ENCODE data around the gene CBLB. TPM values are rescaled to one million over a fixed set of nuclear protein-coding genes. Genes with fewer than 3 reads are reported as not detected.

CBLB gene
- total RNA-seq, 2 experiments from 2014 or later, result 72.8 to 78.9 TPM

- CTCF ChIA-PET, result no interaction called here
- H3K36me3 Mint-ChIP-seq (ENCODE audit: low read depth), result peaks cover 29% of the 10 kb centered on the region
These were observed 113.5 kb downstream of the CBLB start for GRCh38 chr3:105755121-105755886.

DNA sequence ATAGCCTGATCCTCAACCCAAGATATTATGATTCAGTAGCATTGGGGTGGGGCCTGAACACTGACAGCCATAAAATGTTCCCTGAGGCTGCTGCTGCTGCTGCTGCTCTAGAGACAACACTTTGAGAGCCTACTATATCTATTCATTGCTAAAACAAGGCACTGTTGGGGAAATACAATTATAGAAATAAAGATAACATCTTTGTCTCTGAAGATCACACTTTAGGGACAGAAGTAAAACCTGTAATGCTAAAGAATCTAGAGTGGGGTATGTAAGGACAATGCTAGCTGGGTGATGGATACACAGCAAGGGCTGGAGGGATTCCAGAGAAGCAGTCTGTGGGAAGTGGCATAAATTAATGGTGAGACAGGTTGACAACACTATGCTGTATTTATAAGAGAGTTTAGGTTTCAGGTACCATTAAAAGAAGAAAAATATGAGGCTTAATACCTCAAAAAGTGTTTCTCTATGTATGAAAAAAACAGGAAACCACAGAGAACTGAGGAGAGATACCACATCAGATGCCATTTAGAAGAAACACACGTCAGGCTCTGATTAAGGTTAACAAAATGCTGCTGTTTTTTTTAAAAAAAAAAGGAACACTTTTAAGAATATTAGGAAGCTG is 115.9 kb downstream of the CBLB start:
- intact Hi-C loops (cut with micrococcal nuclease), result loop anchor here (1.0 to 5.0 kb wide), 9 partner anchors 9 to 424 kb away; partner anchors contain the start of genes ALCAM and CBLB
- peaks cover 13% of the 10 kb centered on the region for H3K36me3 Mint-ChIP-seq (ENCODE audit: low read depth)
- CTCF ChIA-PET, result interaction anchor here (0.7 kb wide), 1 partner anchor 64 kb away, joined by 3 read pairs; no protein-coding TSS in a partner anchor
- H3K27me3 Mint-ChIP-seq (ENCODE audit: low read depth), result no peaks in the 10 kb centered on the region
- no peaks in the 10 kb centered on the region for H3K9me3 Mint-ChIP-seq
- peak overlapping the region; percentile 42 for H3K4me3 Mint-ChIP-seq
- peak; percentile 46 for DNase-seq
- peaks cover 77% of the 10 kb centered on the region for H3K4me1 Mint-ChIP-seq (ENCODE audit: low read depth)
- H3K27ac Mint-ChIP-seq, result peak overlapping the region; percentile 92

More at GRCh38 chr3:105755121-105755886, 113.5 kb downstream of the CBLB start:
- Mint-ChIP-seq H3K4me1 (ENCODE audit: low read depth) (peaks cover 71% of the 10 kb centered on the region), H3K4me3 (no peak overlapping the region), H3K27ac (peak overlapping the region; percentile 82), H3K9me3 (peaks cover 8% of the 10 kb centered on the region), H3K27me3 (ENCODE audit: low read depth) (no peaks in the 10 kb centered on the region)
- intact Hi-C loops (cut with micrococcal nuclease), result no loop called here
- no peak for DNase-seq

DNA sequence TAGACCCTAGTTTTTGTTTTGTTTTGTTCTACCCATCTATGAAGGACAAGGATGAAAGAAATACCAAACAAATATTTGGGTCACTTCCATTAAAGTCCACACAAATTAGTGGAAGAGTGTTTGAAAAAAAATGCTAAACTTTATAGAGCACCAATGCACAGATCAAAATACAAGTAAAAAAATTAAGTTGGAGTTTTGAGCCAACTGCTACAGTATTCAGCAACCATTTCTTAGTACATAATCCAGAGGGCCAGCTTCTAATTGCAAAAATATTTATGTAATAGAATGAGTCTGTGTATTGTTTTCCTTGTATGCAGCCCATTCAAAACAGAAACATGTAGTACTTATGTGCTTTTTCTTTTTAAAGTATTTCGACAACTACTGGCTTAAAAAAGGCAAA is 121.1 kb downstream of the CBLB start:
- H3K36me3 Mint-ChIP-seq (ENCODE audit: low read depth), result peaks cover 31% of the 10 kb centered on the region
- no peaks in the 10 kb centered on the region for H3K27me3 Mint-ChIP-seq (ENCODE audit: low read depth)
- CTCF ChIA-PET, result no interaction called here
- H3K9me3 Mint-ChIP-seq, result no peaks in the 10 kb centered on the region
- no peak overlapping the region for H3K27ac Mint-ChIP-seq
- DNase-seq, result no peak
- no peak overlapping the region for H3K4me3 Mint-ChIP-seq
- peaks cover 82% of the 10 kb centered on the region for H3K4me1 Mint-ChIP-seq (ENCODE audit: low read depth)
- intact Hi-C loops (cut with micrococcal nuclease), result loop anchor here (2.0 kb wide), 2 partner anchors 119 to 585 kb away; no protein-coding TSS in a partner anchor

DNA sequence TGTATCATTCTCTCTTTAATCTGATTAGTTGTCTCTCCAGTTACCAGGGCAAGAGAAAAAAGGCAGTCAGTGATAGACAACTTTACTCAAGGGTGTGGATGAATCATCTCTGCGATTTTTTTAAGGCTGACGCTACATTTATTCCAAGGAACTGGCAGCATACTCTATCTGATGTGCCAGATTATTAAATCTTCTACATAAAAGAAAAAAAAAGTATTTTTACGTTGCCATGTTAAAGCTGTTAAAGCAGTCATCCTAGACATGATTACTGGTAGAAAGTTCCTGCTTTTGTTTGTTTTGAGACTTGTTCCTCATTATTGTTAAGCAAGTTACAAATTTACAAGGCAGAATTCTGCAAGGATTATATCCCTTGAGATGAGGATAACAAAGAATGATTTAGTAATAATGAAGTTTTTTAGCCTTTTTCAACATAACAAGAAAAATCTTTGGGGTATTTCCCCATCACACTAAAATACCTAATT is 121.7 kb downstream of the CBLB start:
- CTCF ChIA-PET, result no interaction called here
- peak overlapping the region; percentile 79 for H3K27ac Mint-ChIP-seq
- peaks cover 31% of the 10 kb centered on the region for H3K36me3 Mint-ChIP-seq (ENCODE audit: low read depth)
- no peaks in the 10 kb centered on the region for H3K9me3 Mint-ChIP-seq
- DNase-seq, result no peak
- intact Hi-C loops (cut with micrococcal nuclease), result loop anchor here (2.0 kb wide), 2 partner anchors 120 to 586 kb away; no protein-coding TSS in a partner anchor
- H3K27me3 Mint-ChIP-seq (ENCODE audit: low read depth), result no peaks in the 10 kb centered on the region
- H3K4me3 Mint-ChIP-seq, result no peak overlapping the region
- H3K4me1 Mint-ChIP-seq (ENCODE audit: low read depth), result peaks cover 76% of the 10 kb centered on the region

GRCh38 chr3:105746231-105746996 is 122.4 kb downstream of the CBLB start:
- CTCF ChIA-PET, result no interaction called here
- peaks cover 76% of the 10 kb centered on the region for H3K4me1 Mint-ChIP-seq (ENCODE audit: low read depth)
- H3K36me3 Mint-ChIP-seq (ENCODE audit: low read depth), result peaks cover 38% of the 10 kb centered on the region
- no peaks in the 10 kb centered on the region for H3K9me3 Mint-ChIP-seq
- peak overlapping the region; percentile 54 for H3K4me3 Mint-ChIP-seq
- no peak for DNase-seq
- peak overlapping the region; percentile 79 for H3K27ac Mint-ChIP-seq
- H3K27me3 Mint-ChIP-seq (ENCODE audit: low read depth), result no peaks in the 10 kb centered on the region
- intact Hi-C loops (cut with micrococcal nuclease), result loop anchor here (2.0 kb wide), 2 partner anchors 120 to 586 kb away; no protein-coding TSS in a partner anchor

GRCh38 chr3:105745046-105745445 is 123.8 kb downstream of the CBLB start:
- CTCF ChIA-PET, result no interaction called here
- Mint-ChIP-seq H3K9me3 (no peaks in the 10 kb centered on the region), H3K4me3 (no peak overlapping the region), H3K36me3 (ENCODE audit: low read depth) (peaks cover 37% of the 10 kb centered on the region), H3K27me3 (ENCODE audit: low read depth) (no peaks in the 10 kb centered on the region), H3K4me1 (ENCODE audit: low read depth) (peaks cover 68% of the 10 kb centered on the region), H3K27ac (no peak overlapping the region)
- DNase-seq, result no peak
- intact Hi-C loops (cut with micrococcal nuclease), result no loop called here

DNA sequence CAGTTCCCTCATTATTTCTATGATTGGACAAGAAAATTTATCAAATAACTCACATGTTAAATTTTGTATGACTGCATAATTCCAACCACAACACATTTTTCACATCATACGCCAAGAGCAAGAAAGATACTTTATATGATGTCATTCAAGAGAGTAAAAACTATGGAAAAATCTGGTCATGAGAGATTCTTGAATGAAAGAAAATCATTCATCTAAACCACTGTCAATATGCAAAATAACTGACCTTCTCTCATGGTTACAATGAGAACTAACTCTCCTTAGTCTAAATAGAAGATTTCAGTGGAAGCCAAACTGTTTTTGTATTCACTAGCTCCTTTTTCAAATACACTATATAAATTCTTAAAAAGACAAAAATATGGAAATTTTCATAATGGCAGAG is 124.6 kb downstream of the CBLB start:
- H3K36me3 Mint-ChIP-seq (ENCODE audit: low read depth), result peaks cover 43% of the 10 kb centered on the region
- no peaks in the 10 kb centered on the region for H3K27me3 Mint-ChIP-seq (ENCODE audit: low read depth)
- intact Hi-C loops (cut with micrococcal nuclease), result loop anchor here (1.0 kb wide), 2 partner anchors 9 to 83 kb away; no protein-coding TSS in a partner anchor
- H3K4me1 Mint-ChIP-seq (ENCODE audit: low read depth), result peaks cover 71% of the 10 kb centered on the region
- CTCF ChIA-PET, result interaction anchor here (0.6 kb wide), 1 partner anchor 152 kb away, joined by 5 read pairs; no protein-coding TSS in a partner anchor
- DNase-seq, result no peak
- H3K9me3 Mint-ChIP-seq, result no peaks in the 10 kb centered on the region
- peak overlapping the region; percentile 90 for H3K27ac Mint-ChIP-seq
- H3K4me3 Mint-ChIP-seq, result no peak overlapping the region

DNA sequence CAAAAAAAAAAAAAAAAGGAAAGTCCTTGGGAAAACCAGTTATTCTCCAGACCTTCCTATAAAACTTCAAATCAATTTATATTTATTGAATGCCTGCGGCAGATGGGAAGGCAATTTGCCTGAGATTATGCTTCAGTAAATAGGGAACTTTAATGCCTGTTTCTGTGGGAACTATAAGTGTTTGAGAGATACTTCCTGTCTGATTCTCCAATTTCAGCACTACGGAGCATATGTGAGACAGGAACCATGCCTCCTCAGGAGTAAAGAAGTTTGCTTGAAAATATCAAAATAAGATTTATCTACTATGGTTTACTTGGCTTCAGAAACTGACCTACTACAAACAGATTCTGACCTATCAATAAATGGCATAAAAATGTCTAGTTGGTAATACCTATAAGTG is 135.5 kb downstream of the CBLB start:
- H3K4me1 Mint-ChIP-seq (ENCODE audit: low read depth), result peaks cover 7% of the 10 kb centered on the region
- intact Hi-C loops (cut with micrococcal nuclease), result no loop called here
- CTCF ChIA-PET, result no interaction called here
- no peak for DNase-seq
- no peak overlapping the region for H3K4me3 Mint-ChIP-seq
- H3K36me3 Mint-ChIP-seq (ENCODE audit: low read depth), result peaks cover 43% of the 10 kb centered on the region
- H3K27ac Mint-ChIP-seq, result no peak overlapping the region
- H3K27me3 Mint-ChIP-seq (ENCODE audit: low read depth), result no peaks in the 10 kb centered on the region
- no peaks in the 10 kb centered on the region for H3K9me3 Mint-ChIP-seq

- Mint-ChIP-seq H3K4me1 (ENCODE audit: low read depth) (peaks cover 6% of the 10 kb centered on the region), H3K27ac (no peak overlapping the region), H3K9me3 (peaks cover 11% of the 10 kb centered on the region), H3K36me3 (ENCODE audit: low read depth) (peaks cover 58% of the 10 kb centered on the region), H3K27me3 (ENCODE audit: low read depth) (no peaks in the 10 kb centered on the region), H3K4me3 (no peak overlapping the region)
- CTCF ChIA-PET, result no interaction called here
- no peak for DNase-seq
- intact Hi-C loops (cut with micrococcal nuclease), result no loop called here
These were observed 137.1 kb downstream of the CBLB start for GRCh38 chr3:105731686-105732085.

DNA sequence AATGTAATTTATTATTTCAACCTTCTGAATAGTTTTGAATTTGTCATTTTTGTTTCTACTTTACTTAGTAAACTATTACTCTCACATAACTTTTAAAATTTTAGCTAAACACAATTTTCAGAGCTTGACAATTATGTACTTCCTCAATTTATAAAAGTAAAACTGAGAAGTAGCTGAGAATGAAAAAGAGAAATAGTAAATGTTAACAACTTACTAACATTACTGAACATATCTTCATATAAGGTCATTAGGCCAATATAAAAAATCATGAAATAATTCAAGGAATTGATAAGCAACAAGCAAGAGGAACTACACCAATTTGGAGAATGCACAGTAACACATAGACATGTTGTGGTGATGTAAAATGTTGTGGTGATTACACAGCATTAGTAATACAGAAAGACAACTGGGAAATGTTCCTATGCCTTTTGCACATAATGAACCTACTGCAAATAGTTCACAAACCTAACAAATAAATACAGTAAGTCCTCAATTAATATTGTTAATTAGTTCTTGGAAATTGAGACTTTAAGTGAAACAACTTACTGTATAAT is 137.9 kb downstream of the CBLB start:
- intact Hi-C loops (cut with micrococcal nuclease), result no loop called here
- peaks cover 12% of the 10 kb centered on the region for H3K9me3 Mint-ChIP-seq
- H3K36me3 Mint-ChIP-seq (ENCODE audit: low read depth), result peaks cover 57% of the 10 kb centered on the region
- DNase-seq, result no peak
- peaks cover 9% of the 10 kb centered on the region for H3K4me1 Mint-ChIP-seq (ENCODE audit: low read depth)
- CTCF ChIA-PET, result interaction anchor here (0.9 kb wide), 1 partner anchor 38 kb away, joined by 3 read pairs; no protein-coding TSS in a partner anchor
- no peak overlapping the region for H3K27ac Mint-ChIP-seq
- H3K27me3 Mint-ChIP-seq (ENCODE audit: low read depth), result no peaks in the 10 kb centered on the region
- H3K4me3 Mint-ChIP-seq, result no peak overlapping the region

GRCh38 chr3:105729667-105730066 is 139.1 kb downstream of the CBLB start:
- DNase-seq, result no peak
- H3K4me1 Mint-ChIP-seq (ENCODE audit: low read depth), result peaks cover 9% of the 10 kb centered on the region
- H3K36me3 Mint-ChIP-seq (ENCODE audit: low read depth), result peaks cover 54% of the 10 kb centered on the region
- no peak overlapping the region for H3K27ac Mint-ChIP-seq
- CTCF ChIA-PET, result interaction anchor here (0.9 kb wide), 1 partner anchor 87 kb away, joined by 4 read pairs; no protein-coding TSS in a partner anchor
- no peaks in the 10 kb centered on the region for H3K27me3 Mint-ChIP-seq (ENCODE audit: low read depth)
- intact Hi-C loops (cut with micrococcal nuclease), result no loop called here
- H3K9me3 Mint-ChIP-seq, result peaks cover 12% of the 10 kb centered on the region
- no peak overlapping the region for H3K4me3 Mint-ChIP-seq

Measured in activated naive CD4-positive, alpha-beta T cell treated with anti-CD3 and anti-CD28 coated beads for 36 hours (primary cell).